ENCODE measurements around the gene LRRC30.

Gene LRRC30

DNA sequence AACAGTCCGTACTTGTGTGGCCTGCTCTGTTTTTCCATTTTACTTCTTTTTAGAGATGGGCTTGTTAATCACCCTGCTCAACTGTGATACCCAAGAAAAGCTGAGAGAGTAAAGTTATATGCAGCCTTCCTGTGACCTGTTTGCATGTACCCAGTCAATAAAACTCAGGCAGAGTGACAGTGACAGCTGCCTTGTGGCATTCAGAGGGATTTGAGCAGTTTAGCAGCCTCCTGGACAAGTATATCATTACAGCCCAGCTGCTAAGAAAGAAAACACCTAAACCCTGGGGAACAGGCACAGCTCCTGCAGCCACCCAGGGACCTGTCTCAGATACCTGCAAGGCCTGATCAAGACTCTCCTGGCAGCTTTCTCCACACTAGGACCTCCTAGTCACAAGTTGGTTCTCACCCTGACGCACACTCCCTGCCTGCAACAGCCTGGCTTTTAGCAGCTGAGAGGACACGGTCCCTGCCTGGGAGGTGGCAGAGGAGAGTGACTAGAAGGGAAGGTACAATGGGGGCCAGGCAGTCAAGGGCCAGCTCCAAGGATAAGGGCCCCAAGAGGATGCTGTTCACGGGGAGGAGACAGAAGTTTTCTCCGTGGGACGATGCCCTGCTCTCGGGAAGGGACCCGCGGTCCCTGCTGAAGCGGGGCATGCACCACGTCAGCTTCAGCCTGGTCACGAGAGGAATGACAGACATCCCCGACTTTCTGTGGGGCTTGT, at the start of gene LRRC30:
TSS of gene LRRC30 (plus strand) at position 464 of the 724 bp plus-strand sequence. CDS start at position 514, 50 bp downstream.
- Histone ChIP-seq H3K36me3 (replicated peaks; ENCODE audit: insufficient read depth, low read length) (no peaks in the 10 kb centered on the region), H3K4me2 (ENCODE audit: low read depth, low read length) (no peak within 1 kb of the TSS), H3K4me3 (ENCODE audit: low read length) (no peak within 1 kb of the TSS), H4K20me1 (ENCODE audit: insufficient read depth, low read length) (no peaks in the 10 kb centered on the region), H2AFZ (ENCODE audit: low read length) (no peak within 1 kb of the TSS), H3K4me1 (ENCODE audit: low read length) (no peaks in the 10 kb centered on the region), H3F3A (ENCODE audit: insufficient read depth, low read length) (no peaks in the 10 kb centered on the region), H3K9me3 (replicated peaks; ENCODE audit: insufficient read depth, low read length) (no peaks in the 10 kb centered on the region), H3K79me2 (ENCODE audit: low read length) (no peaks in the 10 kb centered on the region), H3K27me3 (replicated peaks; ENCODE audit: insufficient read depth, low read length) (no peaks in the 10 kb centered on the region), H3K9ac (ENCODE audit: low read length) (no peak within 1 kb of the TSS), H3K9me2 (replicated peaks; ENCODE audit: insufficient read depth, low read length) (no peaks in the 10 kb centered on the region), H3K27ac (ENCODE audit: low read length) (no peak within 1 kb of the TSS)
- TF ChIP-seq EZH2phosphoT487 (IDR thresholded peaks at IDR 0.05; ENCODE audit: low read length) (no peak), EZH2 (optimal IDR thresholded peaks at IDR 0.05; ENCODE audit: low read depth, low read length) (no peak), CTCF (IDR thresholded peaks at IDR 0.05; ENCODE audit: low read length) (no peak)
- no peak for DNase-seq

DNA sequence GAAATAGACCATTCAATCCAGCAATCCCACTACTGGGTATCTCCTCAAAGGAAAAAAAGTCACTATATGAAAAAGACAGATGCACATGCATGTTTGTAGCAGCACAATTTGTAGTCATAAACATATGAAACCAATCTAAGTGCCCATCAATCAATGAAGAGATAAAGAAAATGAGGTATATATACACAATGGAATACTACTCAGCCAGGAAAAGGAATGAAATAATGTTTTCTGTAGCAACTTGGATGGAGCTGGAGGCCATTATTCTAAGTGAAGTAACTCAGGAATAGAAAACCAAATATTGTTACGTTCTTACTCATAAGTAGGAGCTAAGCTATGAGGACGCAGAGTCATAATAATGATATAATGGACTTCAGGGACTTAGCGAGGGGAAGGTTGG, 45.2 kb upstream of the LRRC30 start:
- H3F3A ChIP-seq (ENCODE audit: insufficient read depth, low read length) = no peaks in the 10 kb centered on the region
- DNase-seq = no peak
- H3K9me2 ChIP-seq (replicated peaks; ENCODE audit: insufficient read depth, low read length) = no peaks in the 10 kb centered on the region
- H3K36me3 ChIP-seq (replicated peaks; ENCODE audit: insufficient read depth, low read length) = no peaks in the 10 kb centered on the region
- no peaks in the 10 kb centered on the region for H4K20me1 ChIP-seq (ENCODE audit: insufficient read depth, low read length)
- H3K79me2 ChIP-seq (ENCODE audit: low read length) = no peaks in the 10 kb centered on the region
- H3K4me2 ChIP-seq (ENCODE audit: low read depth, low read length) = no peak overlapping the region
- H3K4me1 ChIP-seq (ENCODE audit: low read length) = no peaks in the 10 kb centered on the region
- no peak overlapping the region for H3K9ac ChIP-seq (ENCODE audit: low read length)
- TF ChIP-seq EZH2 (optimal IDR thresholded peaks at IDR 0.05; ENCODE audit: low read depth, low read length) (no peak), EZH2phosphoT487 (IDR thresholded peaks at IDR 0.05; ENCODE audit: low read length) (no peak), CTCF (IDR thresholded peaks at IDR 0.05; ENCODE audit: low read length) (no peak)
- H3K27ac ChIP-seq (ENCODE audit: low read length) = no peak overlapping the region
- no peaks in the 10 kb centered on the region for H3K9me3 ChIP-seq (replicated peaks; ENCODE audit: insufficient read depth, low read length)
- no peak overlapping the region for H2AFZ ChIP-seq (ENCODE audit: low read length)
- H3K27me3 ChIP-seq (replicated peaks; ENCODE audit: insufficient read depth, low read length) = no peaks in the 10 kb centered on the region
- H3K4me3 ChIP-seq (ENCODE audit: low read length) = no peak overlapping the region

DNA sequence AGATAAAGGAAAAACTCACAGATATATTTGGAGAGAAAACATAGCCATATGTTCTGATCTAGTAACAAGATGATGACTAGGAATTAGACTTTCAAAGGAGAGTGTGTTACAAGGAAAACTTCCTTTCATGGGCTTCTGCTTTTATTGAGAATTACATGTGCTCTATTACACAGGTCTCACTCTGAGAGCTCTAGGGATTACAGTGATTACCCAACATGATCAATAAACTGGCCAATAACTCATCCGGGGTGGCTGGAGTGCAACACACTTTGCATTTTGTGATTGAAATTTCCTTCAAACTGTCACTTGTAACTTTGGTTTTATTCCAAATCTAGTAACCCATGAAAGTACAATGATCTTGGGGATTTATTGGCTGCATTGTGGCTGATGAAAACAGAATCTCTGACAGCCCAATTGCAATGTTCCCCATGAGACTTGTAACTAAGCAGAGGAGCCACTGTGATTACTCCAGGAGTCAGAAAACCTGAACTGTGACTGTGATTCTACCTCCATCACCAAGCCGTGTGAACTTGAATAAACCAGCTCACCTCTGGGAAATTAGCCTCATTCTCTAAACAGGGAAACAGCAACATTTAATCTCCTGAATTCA, 40.2 kb upstream of the LRRC30 start:
- H3K4me3 ChIP-seq (ENCODE audit: low read length) = no peak overlapping the region
- H3K4me2 ChIP-seq (ENCODE audit: low read depth, low read length) = no peak overlapping the region
- H3K9me3 ChIP-seq (replicated peaks; ENCODE audit: insufficient read depth, low read length) = no peaks in the 10 kb centered on the region
- TF ChIP-seq EZH2 (optimal IDR thresholded peaks at IDR 0.05; ENCODE audit: low read depth, low read length) (no peak), CTCF (IDR thresholded peaks at IDR 0.05; ENCODE audit: low read length) (no peak), EZH2phosphoT487 (IDR thresholded peaks at IDR 0.05; ENCODE audit: low read length) (no peak)
- H3K27ac ChIP-seq (ENCODE audit: low read length) = no peak overlapping the region
- H3K36me3 ChIP-seq (replicated peaks; ENCODE audit: insufficient read depth, low read length) = no peaks in the 10 kb centered on the region
- no peak overlapping the region for H2AFZ ChIP-seq (ENCODE audit: low read length)
- H3K79me2 ChIP-seq (ENCODE audit: low read length) = no peaks in the 10 kb centered on the region
- no peaks in the 10 kb centered on the region for H4K20me1 ChIP-seq (ENCODE audit: insufficient read depth, low read length)
- no peaks in the 10 kb centered on the region for H3F3A ChIP-seq (ENCODE audit: insufficient read depth, low read length)
- no peak overlapping the region for H3K9ac ChIP-seq (ENCODE audit: low read length)
- no peaks in the 10 kb centered on the region for H3K4me1 ChIP-seq (ENCODE audit: low read length)
- H3K9me2 ChIP-seq (replicated peaks; ENCODE audit: insufficient read depth, low read length) = no peaks in the 10 kb centered on the region
- no peaks in the 10 kb centered on the region for H3K27me3 ChIP-seq (replicated peaks; ENCODE audit: insufficient read depth, low read length)
- DNase-seq = no peak
